Activated CD4-positive, alpha-beta T cell treated with anti-CD3 and anti-CD28 coated beads, Interleukin-2, Interleukin-4, amounts not matched to agents 100 ng/mL and 50 ng/mL, durations not matched to agents 16 hours and 8 hours (primary cell): ENCODE measurements around the gene PATJ.

Experiments
- DNase-seq: peaks from one replicate; pipeline ENCODE4 v3.0.0-alpha.2; 2020; ENCODE audit warnings: low spot score

The PATJ gene

DNA sequence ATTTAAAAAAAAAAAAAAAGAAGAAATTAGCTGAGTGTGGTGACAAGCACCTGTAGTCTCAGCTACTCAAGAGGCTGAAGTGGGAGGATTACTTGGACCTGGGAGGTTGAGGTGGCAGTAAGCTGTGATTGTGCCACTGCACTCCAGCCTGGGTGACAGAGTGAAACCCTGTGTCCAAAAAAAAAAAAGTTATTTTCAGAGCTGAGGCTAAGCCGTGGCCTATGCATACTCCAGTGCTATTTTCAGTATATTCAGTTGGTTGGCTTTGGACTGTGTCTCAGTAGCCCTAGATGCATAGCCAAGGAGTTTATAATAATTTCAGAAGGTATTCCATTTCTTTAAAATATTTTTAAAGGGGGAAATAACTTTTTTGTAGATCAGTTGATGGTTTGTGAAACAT is 311.9 kb downstream of the PATJ start:
- no peak for DNase-seq

DNA sequence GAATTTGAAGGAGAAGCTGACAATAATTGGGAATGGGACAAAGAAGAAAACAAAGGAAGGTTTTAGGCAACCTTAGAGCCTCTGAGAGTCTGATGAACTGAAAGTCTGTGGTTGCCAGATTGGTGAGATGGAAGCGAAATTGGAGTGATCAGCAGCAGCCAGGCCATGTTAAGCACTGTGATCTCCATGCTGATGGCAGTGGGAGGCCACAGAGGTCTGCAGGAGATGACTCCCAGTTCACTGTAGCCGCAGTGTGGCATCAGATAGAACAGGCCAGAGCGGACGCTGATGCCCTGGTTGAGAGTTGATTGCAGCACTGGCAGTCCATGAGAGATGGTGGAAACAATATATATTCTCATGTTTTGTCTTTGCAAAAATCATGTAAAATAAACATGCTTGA is 314.9 kb downstream of the PATJ start:
- DNase-seq: no peak

DNA sequence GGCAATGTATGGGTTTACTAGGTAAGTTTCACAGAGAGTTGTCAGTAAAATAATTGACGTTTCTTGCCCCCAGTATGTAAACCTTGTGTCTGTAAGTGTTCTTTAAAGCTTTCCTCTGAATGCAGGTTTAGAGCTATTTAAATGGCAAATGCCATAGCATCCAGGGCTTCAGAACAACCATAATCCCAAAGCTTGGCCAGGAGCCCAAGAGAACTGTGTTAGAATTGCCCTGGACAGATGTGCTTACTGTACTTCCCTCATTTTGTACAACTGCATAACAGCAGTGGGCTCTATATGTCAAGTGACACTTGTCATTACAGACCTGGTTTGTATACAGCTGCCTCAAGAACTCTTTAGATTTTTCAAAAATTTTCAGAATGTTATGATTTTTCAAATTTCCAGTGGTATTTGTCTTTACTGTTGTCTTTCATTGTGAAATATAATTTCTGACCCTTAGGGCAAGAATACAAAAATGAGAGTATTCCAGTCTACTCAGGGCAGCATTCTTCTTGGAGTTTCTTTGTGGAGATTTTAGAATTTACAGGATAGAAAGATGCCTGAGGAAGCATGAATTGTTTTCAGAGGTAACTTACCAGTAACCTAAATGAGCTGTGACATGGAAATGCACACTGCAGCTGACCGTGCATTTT is 315.5 kb downstream of the PATJ start:
- DNase-seq: no peak

DNA sequence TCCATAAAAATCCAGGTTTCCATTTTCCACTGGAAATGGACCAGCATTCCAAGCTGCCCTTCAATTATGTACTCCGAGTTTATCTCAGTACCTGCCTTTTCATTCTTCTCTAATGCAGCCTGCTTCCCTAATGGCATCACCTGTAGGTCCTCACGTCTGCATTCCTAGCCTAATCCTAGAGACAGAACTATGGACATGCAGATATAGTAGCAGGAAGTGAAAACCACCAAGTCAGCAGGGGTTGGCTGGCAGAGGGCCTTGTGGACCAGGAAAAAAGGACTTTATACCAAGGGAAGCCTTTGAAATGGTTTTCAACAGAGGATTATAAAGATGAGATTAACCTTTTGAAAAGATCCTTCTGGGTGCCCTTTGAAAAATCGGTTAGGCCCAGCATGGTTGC is 316.7 kb downstream of the PATJ start:
- DNase-seq: no peak

DNA sequence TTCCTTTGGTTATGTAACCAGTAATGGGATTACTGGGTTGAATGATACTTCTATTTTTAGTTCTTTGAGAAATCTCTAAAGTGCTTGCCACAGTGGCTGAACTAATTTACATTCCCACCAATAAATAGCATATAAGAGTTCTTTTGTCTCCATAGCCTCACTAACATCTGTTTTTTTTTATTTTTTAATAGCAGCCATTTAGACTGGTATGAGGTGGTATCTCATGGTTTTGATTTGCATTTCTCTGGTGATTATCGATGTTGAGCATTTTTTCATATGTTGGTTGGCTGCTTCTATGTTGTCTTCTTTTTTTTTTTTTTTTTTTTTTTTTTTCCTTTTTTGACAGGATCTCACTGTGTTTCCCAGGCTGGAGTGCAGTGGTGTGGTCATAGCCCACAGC is 319.8 kb downstream of the PATJ start:
- DNase-seq: no peak

DNA sequence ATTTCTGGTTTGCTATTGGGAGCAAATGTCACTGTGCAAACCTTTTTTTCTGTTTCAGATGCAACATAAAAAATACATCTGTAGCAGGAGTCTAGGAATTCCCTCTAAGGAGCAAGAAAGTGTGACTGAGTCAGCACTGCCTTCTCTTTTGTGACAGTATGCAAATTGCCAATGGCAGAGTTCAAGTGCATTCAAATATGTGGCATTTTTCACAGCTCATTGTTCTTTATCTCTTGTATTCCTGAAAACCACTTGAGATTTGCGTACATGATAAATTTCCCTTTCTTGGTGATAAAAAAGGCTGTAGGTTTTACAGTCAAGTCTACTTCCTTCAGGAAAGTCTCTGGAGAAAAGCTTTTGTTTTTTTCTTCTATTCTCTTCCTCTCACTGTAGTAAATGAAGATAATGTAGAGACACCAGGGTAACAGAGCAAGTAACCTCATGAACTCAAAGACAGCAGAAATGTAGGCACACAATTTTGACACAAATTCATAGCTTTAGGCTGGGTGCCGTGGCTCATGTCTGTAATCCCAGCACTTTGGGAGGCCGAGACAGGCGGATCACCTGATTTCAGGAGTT is 322.6 kb downstream of the PATJ start:
- no peak for DNase-seq

DNA sequence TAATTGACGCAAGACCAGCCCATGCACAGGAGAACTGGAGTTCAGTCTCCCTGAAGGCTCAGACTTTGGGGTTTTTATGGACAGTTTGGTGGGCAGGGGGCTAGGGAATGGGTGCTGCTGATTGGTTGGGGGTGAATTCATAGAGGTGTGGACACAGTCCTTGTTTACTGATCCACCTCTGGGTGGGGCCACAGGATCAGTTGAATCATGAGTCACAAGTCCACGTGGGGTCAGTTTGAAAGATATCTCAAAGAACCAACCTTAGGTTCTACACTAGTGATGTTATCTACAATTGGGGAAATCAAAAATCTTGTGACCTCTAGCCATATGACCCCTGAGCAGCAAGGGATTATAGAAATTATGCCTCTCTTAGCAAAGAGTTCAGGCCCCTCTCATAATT is 324.4 kb downstream of the PATJ start:
- DNase-seq: no peak

DNA sequence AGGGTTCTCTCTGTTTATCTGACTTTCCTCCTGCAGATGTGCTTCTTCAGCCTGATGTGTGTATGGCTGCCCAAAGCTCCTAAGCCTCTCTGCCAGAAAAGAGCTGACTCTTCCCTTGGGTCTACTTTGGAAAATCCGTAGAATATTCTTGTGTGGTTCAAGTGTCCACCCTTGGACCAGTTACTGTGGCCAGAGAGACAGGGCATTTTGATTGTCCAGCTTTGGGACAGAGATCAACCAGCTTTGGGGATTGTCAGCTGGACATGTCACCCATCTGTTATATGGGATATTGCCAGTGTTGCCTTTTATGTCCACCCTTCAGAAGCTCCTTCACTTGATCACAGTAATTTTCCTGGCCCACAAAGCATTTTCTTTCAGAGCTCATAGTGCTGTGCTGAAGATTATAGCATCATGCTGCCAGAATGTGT is 326.1 kb downstream of the PATJ start:
- no peak for DNase-seq

DNA sequence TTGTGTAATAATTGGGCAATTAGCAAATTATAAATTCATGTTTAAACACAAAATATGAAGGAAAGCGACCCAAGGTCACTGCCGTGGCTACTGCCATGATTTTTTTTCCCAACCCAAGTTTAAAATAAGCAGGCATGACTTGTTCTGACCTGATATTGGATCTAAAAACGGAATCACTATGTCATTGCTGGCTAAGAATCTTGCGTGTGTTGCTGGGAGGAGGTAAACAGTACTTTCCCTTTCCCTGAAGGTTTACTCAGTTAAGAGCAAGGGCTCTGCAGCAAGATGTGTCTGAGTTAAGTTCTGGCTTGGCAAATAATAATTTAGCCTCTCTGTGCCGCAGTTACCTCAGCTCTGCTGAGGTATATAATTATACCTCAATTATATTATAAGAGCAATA is 326.7 kb downstream of the PATJ start:
- no peak for DNase-seq

DNA sequence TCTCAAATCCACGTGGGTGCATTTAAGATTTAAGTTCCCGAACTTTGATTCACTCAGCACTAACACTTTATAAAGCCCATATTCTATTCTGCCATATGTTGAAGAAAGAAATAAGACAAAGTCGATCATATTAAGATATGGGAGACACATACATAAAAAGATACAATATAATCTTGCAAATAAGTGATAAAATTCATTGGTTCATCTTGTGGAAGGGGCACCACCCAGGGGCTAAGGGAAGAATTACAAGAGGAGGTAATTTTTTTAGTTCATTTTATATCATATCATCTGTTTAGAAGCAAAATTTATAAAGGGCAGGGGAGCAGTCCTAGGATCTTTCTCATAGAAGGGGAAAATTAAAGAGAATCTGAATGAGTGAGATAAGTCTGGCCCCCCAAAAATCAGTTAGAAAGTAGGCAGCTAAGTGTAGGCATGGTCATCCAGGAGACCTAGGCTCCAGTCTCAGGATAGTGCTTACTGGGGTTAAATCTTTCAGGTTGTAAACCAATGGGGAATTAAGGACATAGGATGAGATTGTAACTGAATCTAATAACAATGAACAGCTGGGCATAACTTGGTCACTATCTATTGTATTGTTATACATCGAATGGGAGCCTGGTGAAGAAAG is 328.2 kb downstream of the PATJ start:
- no peak for DNase-seq

DNA sequence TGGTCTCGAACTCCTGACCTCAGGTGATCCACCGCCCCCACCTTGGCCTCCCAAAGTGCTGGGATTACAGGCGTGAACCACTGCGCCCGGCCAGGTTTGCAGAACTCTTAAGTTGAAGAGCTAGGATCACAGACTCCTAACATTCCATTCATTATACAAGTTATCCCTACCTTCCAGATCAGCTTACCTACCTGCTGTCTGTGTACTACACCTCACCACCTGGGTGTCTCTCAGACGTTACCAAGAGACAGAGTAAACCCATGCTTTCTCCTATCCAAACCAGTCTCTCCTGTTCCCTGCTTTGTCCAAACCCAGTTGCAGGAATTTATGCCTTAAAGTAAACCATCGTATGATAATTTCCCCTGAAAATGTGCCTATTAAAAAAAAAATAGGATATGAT is 329.4 kb downstream of the PATJ start:
- DNase-seq: no peak

DNA sequence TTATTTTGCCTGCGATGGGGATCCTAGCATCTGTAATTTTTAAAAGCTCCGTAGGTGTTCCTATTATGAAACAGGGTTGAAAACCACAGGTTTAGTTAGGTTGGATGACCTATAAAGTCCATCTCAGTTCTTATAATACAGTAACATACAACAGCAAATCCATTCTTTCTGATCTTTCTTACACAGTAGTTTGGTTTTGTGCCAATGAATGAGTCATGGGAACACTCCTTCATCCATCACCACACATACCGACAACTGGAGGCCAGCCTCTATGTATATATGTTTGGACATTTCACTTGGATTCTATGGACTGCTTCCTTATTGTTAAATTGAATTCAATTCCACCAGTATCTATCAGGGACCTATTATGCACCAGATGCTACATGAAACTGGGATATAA is 334.0 kb downstream of the PATJ start:
- DNase-seq: no peak

DNA sequence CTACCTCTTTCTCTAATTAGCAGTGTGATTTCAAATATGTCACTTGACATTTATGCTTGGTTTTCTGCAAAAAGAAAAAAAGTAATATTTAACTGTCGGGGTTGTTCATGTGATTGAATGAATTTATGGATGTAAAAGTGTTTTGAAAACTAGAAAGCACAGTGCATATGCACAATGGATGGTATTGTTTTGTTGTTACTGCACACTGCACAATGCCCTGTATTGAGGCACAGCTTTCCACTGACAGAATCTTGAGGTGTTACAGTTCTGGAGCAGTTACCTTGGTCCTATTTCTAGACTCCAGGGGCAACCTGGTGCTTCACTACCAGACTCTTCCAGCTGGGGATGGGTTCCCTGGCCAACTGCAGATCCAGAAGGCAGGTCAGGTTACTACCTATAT is 335.5 kb downstream of the PATJ start:
- no peak for DNase-seq

DNA sequence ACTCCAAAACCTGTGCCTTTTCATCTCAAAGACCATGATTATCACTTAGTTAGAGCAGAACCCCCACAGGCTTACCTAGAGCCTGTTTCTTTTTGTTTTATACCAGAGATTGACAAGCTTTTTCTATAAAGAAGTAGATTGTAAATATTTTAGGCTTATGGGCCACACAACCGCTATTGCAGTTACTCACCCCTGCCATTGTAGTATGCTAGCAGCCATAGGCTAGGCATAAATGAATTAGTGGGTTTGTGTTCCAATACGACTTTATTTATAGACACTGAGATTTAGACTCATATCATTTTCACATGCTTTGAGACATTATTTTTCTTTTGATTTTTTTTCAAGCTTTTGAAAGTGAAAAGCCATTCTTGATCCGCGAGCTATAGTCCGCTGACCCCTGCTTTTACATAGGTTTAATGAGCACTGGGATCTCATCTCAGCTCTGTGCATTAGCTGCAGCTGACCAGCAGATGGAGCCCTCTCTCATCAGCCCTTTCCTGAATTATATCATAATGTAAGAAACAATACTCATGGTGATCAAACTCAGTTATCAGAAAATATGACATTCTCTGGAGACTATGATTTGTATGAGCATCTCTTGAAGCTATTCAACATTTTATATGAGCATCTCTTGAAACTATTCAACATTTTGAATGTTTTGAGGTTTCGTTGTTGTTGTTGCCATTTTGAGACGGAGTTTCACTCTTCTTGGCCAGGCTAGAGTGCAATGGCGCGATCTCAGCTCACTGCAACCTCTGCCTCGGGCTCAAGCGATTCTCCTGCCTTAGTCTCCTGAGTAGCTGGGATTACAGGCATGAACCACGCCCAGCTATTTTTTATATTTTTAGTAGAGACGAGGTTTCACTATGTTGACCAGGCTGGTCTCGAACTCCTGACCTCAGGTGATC is 340.4 kb downstream of the PATJ start:
- DNase-seq: peak; percentile 51

DNA sequence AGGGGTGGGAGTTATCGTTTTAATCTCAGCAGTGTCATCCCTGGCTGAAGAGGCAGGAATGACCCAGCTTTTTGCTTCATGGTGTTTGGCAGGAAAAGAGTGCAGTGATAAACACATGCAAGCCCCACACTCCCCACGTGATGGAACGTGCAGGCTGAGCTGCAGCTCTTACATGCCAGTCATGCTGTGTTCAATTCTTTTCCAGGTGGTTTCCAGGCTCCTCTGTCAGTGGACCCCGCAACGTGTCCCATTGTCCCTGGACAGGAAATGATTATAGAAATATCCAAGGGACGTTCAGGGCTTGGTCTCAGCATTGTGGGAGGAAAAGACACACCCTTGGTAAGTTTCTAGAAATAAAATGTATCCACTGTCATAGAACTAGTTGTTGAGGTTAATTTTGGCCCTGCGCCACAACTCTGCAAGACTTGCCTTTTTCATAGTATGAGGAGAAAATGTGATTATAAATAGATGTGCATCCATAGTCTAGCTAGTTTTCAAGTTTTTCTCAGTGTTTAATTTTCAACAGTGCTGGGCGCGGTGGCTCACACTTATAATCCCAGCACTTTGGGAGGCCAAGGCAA is 342.1 kb downstream of the PATJ start:
- DNase-seq: no peak

DNA sequence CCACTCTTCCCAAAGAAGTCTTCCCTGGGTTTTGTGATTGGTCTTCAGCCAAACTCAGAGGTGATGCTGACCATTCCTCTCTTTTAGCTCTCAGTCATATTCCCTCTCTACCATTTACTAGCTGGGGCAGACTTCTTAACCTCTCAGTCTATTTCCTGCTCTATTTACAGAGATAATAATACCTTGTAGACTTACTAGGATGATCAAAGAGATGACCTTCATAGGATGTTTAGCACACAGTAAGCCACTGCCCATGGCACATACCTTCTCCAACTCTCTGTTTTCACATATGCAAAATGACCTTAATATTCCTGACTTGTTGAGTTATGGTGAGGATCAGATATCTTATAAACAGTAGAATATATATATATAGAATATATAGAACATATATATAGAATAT is 346.2 kb downstream of the PATJ start:
- no peak for DNase-seq

DNA sequence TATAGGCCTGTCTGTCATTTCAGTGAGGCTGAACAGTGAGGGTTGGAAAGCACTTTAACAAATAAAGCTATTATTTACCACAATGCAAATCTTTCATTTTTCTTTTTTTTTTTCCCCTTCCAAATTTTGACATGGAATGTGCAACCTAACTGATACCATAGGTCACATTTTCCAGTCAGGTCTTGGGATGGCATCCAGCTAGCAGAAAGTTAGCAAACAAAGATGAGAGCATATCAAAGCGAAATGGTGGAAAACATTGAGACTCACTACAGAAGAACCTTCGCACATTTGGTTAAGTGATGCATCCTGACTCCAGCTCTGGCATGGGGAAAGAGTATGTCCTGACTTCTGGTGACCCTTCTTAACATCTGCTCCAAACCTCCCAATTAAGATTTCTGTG is 347.3 kb downstream of the PATJ start:
- DNase-seq: no peak

DNA sequence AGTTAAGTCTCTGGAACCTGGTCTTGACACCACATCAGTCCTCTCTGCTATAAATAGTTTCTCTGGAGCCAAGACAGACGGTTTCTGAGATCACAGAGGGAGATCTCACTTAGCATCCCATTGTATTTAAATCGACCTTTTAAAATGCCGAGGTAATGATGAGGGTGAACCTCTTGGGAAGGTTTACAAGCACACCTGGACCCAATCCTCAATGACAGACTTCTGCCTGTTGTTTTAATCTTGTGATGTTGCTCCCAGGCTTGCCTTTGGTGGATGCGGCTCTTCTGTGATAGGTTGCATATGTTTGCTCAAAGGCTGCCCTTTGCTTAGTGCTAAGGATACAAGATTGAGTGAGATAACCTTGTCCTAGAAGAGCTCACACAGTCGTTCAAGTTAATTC is 347.7 kb downstream of the PATJ start:
- no peak for DNase-seq

DNA sequence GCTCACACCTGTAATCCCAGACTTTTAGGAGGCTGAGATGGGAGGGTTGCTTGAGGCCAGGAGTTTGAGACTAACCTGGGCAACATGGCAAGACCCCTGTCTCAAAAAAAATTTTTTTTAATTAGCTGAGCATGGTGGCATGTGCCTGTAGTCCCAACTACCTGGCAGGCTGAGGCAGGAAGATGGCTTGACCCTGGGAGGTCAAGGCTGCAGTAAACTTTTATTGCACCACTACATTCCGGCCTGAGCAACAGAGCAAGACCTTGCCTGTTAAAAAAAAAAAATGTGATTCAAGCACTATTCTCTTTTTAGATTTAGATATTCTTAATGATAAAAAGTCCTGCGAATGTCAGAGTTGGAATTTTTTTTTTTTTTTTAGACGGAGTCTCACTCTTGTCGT is 349.8 kb downstream of the PATJ start:
- DNase-seq: no peak

DNA sequence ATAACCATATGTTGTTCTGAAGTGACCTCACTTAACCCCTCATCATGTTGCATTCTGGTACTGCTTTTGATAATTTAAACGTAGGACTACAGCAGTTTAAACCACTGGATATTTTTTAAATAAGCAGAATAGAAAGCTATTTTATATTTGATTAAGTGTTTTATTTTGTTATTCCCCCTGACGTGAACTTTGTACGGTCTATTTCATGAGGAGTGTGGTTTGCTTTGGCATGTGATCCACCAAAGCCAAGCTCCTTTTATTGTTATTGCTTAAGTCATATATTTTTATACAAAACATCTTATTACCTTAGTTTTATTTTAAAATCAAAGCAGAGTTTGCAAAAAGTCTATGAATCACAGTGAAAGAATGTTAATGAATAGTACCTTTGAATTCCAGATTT is 351.0 kb downstream of the PATJ start:
- DNase-seq: no peak

DNA sequence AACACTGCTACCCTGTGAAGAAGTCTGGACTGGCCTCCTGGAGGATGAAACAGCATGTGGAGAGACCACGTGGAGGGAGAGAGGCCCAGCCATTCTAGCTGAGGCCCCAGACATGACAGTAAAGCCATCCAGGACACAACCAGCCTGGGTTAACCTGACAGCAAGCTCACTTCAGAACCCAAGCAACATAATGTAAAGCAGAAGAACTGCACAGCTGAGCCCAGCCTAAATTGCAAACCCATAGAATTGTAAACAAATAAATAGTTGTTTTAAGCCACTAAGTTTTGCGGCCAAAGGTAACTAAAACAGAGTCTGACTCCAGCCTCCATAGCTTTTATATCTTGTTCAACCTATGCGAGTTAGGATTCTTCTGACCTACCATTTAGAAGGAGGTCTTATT is 355.2 kb downstream of the PATJ start:
- DNase-seq: no peak

DNA sequence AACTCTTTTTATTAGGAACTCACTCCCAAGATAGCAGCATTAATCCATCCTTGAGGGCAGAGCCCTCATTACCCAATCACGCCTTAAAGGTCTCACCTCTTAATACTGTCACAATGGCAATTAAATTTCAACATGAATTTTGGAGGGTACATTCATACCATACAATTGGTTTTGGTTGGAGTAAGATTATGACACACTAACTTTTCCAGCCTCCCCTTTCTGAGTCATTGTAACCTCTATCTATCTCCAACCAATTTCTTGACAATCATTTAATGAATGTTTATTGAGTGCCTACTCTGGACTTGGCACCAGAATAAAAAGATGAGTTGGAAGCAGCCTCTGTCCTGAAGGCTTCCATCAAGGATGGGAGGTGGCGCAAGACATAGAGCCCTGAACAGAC is 358.2 kb downstream of the PATJ start:
- no peak for DNase-seq

DNA sequence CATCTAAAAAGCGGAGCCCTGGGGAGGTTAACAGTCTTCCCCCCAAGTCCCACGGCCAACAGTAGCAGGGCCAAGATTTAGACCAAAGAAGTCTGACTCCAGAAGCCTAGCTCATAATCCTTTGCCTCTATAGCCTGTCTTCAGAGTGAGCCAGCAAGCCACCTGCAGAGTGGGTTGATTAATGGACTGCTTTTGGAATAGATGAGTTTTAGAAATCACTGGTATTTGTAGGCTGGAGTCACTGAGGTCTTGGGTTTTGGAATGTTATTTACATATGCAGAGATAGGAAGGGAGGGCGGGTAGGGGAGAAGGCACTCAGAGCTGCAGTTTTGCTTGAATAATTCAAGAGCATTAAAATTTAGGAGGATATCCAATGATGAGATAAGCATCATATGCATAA is 361.6 kb downstream of the PATJ start:
- no peak for DNase-seq
